ENCODE results near the gene MBD4. TPM values are rescaled to one million over a fixed set of nuclear protein-coding genes. Genes with fewer than 3 reads are reported as not detected.

MBD4 gene
- total RNA-seq, 6 experiments from 2014 or later: 16.9 to 26.1 (median 25.3) TPM

DNA sequence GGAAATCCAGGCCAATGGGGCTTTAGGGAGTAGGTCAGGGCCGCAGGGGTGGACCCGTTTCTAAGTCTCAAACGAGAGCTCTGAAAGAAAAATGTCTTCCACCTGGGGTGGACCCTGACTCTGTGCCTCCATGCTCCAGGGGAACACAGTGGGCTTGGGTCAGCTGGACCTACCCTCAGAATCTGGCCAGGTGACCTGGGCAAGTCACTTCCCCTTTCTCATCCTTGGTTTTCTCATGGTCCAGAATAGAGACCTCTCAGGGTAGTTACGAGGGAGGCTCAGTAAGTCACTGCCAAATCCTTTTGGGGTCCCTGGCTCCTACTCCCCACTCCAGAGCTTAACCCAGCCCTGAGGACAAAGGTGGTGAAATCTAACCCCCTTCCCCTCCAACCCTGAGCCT, 37.1 kb downstream of the MBD4 start:
- no peak for TF ChIP-seq POLR2A (IDR thresholded peaks at IDR 0.05)
- TF ChIP-seq, protein P1, sequence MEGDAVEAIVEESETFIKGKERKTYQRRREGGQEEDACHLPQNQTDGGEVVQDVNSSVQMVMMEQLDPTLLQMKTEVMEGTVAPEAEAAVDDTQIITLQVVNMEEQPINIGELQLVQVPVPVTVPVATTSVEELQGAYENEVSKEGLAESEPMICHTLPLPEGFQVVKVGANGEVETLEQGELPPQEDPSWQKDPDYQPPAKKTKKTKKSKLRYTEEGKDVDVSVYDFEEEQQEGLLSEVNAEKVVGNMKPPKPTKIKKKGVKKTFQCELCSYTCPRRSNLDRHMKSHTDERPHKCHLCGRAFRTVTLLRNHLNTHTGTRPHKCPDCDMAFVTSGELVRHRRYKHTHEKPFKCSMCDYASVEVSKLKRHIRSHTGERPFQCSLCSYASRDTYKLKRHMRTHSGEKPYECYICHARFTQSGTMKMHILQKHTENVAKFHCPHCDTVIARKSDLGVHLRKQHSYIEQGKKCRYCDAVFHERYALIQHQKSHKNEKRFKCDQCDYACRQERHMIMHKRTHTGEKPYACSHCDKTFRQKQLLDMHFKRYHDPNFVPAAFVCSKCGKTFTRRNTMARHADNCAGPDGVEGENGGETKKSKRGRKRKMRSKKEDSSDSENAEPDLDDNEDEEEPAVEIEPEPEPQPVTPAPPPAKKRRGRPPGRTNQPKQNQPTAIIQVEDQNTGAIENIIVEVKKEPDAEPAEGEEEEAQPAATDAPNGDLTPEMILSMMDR (IDR thresholded peaks at IDR 0.05): no peak
- DNase-seq: no peak
- H3K27ac ChIP-seq: peak overlapping the region in 1 of 3 donors; percentile 76
- no peaks in the 10 kb centered on the region for H3K9me3 ChIP-seq
- H3K36me3 ChIP-seq: no peaks in the 10 kb centered on the region
- peaks cover 0 to 27% (median 2%) of the 10 kb centered on the region in 4 donors for H3K4me1 ChIP-seq
- no peak overlapping the region for H3K4me3 ChIP-seq
- no peaks in the 10 kb centered on the region for H3K27me3 ChIP-seq
- WGBS (ENCODE audit: insufficient coverage, low coverage, low lambda C conversion rate, missing lambda C conversion rate): 90% methylated on average over 3 of the region's 4 CpGs
- no peak for ATAC-seq
- intact Hi-C loops (cut with DNase I): no loop called here

DNA sequence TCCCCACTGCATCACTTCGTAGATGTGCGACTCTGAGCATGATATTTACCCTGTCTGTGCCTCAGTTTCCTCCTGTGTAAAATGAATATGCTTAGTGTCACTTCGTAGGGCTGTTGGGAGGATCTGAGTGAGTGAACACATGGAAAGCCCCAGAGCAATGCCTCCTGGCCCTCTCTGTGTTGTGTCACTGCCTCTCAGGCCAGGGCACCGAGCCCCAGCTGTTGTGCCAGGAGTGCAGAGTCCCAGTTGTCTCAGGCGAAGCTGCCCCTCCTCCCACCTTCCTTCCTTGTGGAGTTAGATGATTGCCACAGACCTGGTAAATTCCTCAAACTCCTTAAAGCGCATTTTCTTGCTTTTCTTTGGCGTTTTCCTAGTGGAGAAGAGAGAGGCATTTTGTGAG, 37.5 kb downstream of the MBD4 start:
- no peaks in the 10 kb centered on the region for H3K27me3 ChIP-seq
- no peaks in the 10 kb centered on the region for H3K36me3 ChIP-seq
- peak overlapping the region in 1 of 3 donors; percentile 76 for H3K27ac ChIP-seq
- 61% methylated on average over 5 of the region's 7 CpGs for WGBS (ENCODE audit: insufficient coverage, low coverage, low lambda C conversion rate, missing lambda C conversion rate)
- peak; percentile 23 to 87 (median 71) for ATAC-seq
- no peaks in the 10 kb centered on the region for H3K9me3 ChIP-seq
- peaks cover 0 to 30% (median 2%) of the 10 kb centered on the region in 4 donors for H3K4me1 ChIP-seq
- DNase-seq: peak; percentile 78 to 90 (median 85)
- TF ChIP-seq, protein P1 (IDR thresholded peaks at IDR 0.05): no peak
- no peak for TF ChIP-seq POLR2A (IDR thresholded peaks at IDR 0.05)
- H3K4me3 ChIP-seq: no peak overlapping the region
- intact Hi-C loops (cut with DNase I): no loop called here

DNA sequence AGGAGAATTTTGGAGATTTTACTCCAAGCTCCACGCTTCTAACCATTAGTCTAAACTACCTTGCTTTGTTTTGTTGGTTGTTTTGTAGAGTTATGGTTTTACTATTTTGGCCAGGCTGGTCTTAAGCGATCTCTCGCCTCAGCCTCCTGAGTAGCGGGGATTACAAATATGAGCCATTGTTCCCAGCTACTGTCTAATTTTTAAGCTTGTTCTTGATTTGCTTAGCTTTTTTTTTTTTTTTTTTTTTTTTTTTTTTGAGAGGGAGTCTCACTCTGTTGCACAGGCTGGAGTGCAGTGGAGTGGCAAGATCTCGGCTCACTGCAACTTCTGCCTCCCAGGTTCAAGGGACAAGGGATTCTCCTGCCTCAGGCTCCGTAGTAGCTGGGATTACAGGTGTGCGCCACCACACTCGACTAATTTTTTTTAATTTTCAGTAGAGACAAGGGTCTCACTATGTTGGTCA, 39.8 kb downstream of the MBD4 start:
- H3K27ac ChIP-seq: peak overlapping the region; percentile 89 to 96 (median 91)
- H3K36me3 ChIP-seq: no peaks in the 10 kb centered on the region
- TF ChIP-seq POLR2A (IDR thresholded peaks at IDR 0.05): peak; percentile 4
- TF ChIP-seq, protein P1 (IDR thresholded peaks at IDR 0.05): no peak
- no peaks in the 10 kb centered on the region for H3K27me3 ChIP-seq
- H3K4me1 ChIP-seq: peaks cover 0 to 47% (median 2%) of the 10 kb centered on the region in 4 donors
- peak overlapping the region; percentile 79 to 96 (median 86) for H3K4me3 ChIP-seq
- DNase-seq (no peak), ATAC-seq (no peak)
- WGBS (ENCODE audit: insufficient coverage, low coverage, low lambda C conversion rate, missing lambda C conversion rate): 44% methylated on average over 8 of the region's 8 CpGs
- intact Hi-C loops (cut with DNase I): no loop called here
- H3K9me3 ChIP-seq: no peaks in the 10 kb centered on the region

DNA sequence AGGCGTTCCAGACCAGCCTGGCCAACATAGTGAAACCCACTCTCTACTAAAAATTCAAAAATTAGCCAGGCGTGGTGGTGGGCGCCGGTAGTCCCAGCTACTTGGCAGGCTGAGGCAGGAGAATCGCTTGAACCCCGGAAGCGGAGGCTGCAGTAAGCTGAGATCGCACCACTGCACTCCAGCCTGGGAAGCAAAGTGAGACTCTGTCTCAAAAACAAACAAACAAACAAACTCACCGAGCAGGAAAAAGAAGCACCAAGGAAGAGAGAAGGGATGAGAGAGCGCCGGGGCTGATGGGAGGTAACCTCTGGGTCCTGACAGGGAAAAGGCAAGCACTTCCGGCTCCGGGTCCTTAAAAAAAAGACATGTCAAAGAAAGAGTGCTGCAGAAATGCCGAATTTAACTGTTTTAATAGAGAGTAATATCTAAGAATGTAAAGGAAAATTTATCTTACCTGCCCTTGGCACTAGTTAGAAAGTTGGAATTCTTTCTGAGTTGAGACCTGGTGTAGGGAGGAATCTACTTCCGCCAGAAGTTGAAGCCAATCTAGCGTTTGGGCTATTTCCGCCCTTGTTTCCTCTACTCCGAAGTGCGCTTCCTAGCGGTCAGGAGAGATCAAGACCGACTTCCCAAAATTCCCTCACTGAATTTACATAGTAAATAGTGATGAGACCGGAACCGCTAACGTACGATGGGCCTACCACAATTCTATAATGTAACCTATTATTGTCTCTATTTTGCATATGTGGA, 40.4 kb downstream of the MBD4 start:
- peak; percentile 77 to 87 (median 80) for DNase-seq
- under 1% methylated on average over 23 of the region's 25 CpGs for whole genome bisulfite sequencing (ENCODE audit: insufficient coverage, low coverage, low lambda C conversion rate, missing lambda C conversion rate)
- Histone ChIP-seq H3K36me3 (no peaks in the 10 kb centered on the region), H3K4me3 (peak overlapping the region; percentile 79 to 96 (median 86)), H3K27me3 (no peaks in the 10 kb centered on the region), H3K4me1 (peaks cover 0 to 47% (median 2%) of the 10 kb centered on the region in 4 donors), H3K9me3 (no peaks in the 10 kb centered on the region), H3K27ac (peak overlapping the region; percentile 89 to 96 (median 91))
- intact Hi-C loops (cut with DNase I): no loop called here
- peak; percentile 84 to 90 (median 89) for ATAC-seq
- TF ChIP-seq, protein P1 (IDR thresholded peaks at IDR 0.05): peak; percentile 86 to 92 (median 88)
- TF ChIP-seq POLR2A (IDR thresholded peaks at IDR 0.05): peak; percentile 39

Measured in right lobe of liver (tissue), 6 donors.